Panc1 (cell line): ENCODE measurements around the gene SIKE1.

Source experiments
- POLR2AphosphoS5 ChIP-seq: IDR thresholded peaks from 2 replicates; pipeline ENCODE4 v1.6.1; 2012; ENCODE audit warnings: mild to moderate bottlenecking, low read depth, low read length, moderate library complexity
- REST ChIP-seq, 2 experiments: IDR thresholded peaks; 2 replicates each; pipeline ENCODE4 v1.6.1; 2011 to 2012; ENCODE audit warnings: low read depth in 2 of 2, control low read depth in 1 of 2, low read length in 1 of 2, mild to moderate bottlenecking in 1 of 2, moderate library complexity in 1 of 2; ENCODE audit not compliant: insufficient read depth in 1 of 2
- SIN3A ChIP-seq: IDR thresholded peaks from 2 replicates; pipeline ENCODE4 v1.6.1; 2012; ENCODE audit warnings: low read depth, mild to moderate bottlenecking, low read length, moderate library complexity, borderline replicate concordance; ENCODE audit not compliant: insufficient read depth
- TF ChIP-seq, protein P1 (sequence below): fragments of 450-650 bp; IDR thresholded peaks from 2 replicates; pipeline ENCODE4 v1.5.1; 2017; ENCODE audit warnings: mild to moderate bottlenecking

- TF ChIP-seq, protein P1, sequence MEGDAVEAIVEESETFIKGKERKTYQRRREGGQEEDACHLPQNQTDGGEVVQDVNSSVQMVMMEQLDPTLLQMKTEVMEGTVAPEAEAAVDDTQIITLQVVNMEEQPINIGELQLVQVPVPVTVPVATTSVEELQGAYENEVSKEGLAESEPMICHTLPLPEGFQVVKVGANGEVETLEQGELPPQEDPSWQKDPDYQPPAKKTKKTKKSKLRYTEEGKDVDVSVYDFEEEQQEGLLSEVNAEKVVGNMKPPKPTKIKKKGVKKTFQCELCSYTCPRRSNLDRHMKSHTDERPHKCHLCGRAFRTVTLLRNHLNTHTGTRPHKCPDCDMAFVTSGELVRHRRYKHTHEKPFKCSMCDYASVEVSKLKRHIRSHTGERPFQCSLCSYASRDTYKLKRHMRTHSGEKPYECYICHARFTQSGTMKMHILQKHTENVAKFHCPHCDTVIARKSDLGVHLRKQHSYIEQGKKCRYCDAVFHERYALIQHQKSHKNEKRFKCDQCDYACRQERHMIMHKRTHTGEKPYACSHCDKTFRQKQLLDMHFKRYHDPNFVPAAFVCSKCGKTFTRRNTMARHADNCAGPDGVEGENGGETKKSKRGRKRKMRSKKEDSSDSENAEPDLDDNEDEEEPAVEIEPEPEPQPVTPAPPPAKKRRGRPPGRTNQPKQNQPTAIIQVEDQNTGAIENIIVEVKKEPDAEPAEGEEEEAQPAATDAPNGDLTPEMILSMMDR: no peak
- TF ChIP-seq POLR2AphosphoS5 (no peak), SIN3A (no peak), REST (IDR thresholded peaks at IDR 0.05; ENCODE audit: insufficient read depth in 1 of 2, low read depth in 2 of 2, low read length in 1 of 2) (no peak)
Measured at GRCh38 chr1:114756949-114757454, 23.5 kb downstream of the SIKE1 start.
